ENCODE results near the gene CAMK2N2.

CAMK2N2 gene

GRCh38 chr3:184242297-184242685 lies 19.1 kb downstream of the CAMK2N2 start:
- no peak for DNase-seq (ENCODE audit: extremely low read depth, low read depth)
- no peak for TF ChIP-seq CTCF (IDR thresholded peaks at IDR 0.05; ENCODE audit: low read depth, low read length)

GRCh38 chr3:184241447-184242296 lies 19.7 kb downstream of the CAMK2N2 start:
- DNase-seq (ENCODE audit: extremely low read depth, low read depth), result no peak

GRCh38 chr3:184241141-184241446 lies 20.3 kb downstream of the CAMK2N2 start:
- DNase-seq (ENCODE audit: extremely low read depth, low read depth), result no peak
- no peak for TF ChIP-seq CTCF (IDR thresholded peaks at IDR 0.05; ENCODE audit: low read depth, low read length)

More at GRCh38 chr3:184241447-184242296, 19.7 kb downstream of the CAMK2N2 start:
- TF ChIP-seq CTCF (IDR thresholded peaks at IDR 0.05; ENCODE audit: low read depth, low read length), result peak; percentile 43

- no peak for DNase-seq (ENCODE audit: extremely low read depth, low read depth)
- TF ChIP-seq CTCF (IDR thresholded peaks at IDR 0.05; ENCODE audit: low read depth, low read length), result no peak
Measured at GRCh38 chr3:184240384-184241140, 20.8 kb downstream of the CAMK2N2 start.

- no peak for DNase-seq (ENCODE audit: extremely low read depth, low read depth)
- TF ChIP-seq CTCF (IDR thresholded peaks at IDR 0.05; ENCODE audit: low read depth, low read length), result no peak
Measured at GRCh38 chr3:184239708-184240107, 21.6 kb downstream of the CAMK2N2 start.

GRCh38 chr3:184239221-184239620 lies 22.1 kb downstream of the CAMK2N2 start:
- no peak for DNase-seq (ENCODE audit: extremely low read depth, low read depth)
- TF ChIP-seq CTCF (IDR thresholded peaks at IDR 0.05; ENCODE audit: low read depth, low read length), result no peak

- no peak for TF ChIP-seq CTCF (IDR thresholded peaks at IDR 0.05; ENCODE audit: low read depth, low read length)
- DNase-seq (ENCODE audit: extremely low read depth, low read depth), result no peak
Measured at GRCh38 chr3:184238246-184238818, 23.0 kb downstream of the CAMK2N2 start.
